ENCODE data around the gene SLC4A9. TPM values are rescaled to one million over a fixed set of nuclear protein-coding genes. Genes with fewer than 3 reads are reported as not detected.

Gene SLC4A9
- not detected in 2 replicates for total RNA-seq

- Mint-ChIP-seq H3K4me1 (peaks cover 15% of the 10 kb centered on the region), H3K4me3 (no peak within 1 kb of the TSS), H3K27me3 (peaks cover 3% of the 10 kb centered on the region), H3K27ac (no peak within 1 kb of the TSS), H3K36me3 (ENCODE audit: low read depth) (no peaks in the 10 kb centered on the region), H3K9me3 (no peaks in the 10 kb centered on the region)
- TF ChIP-seq CTCF (IDR thresholded peaks at IDR 0.05), result no peak
- ChIA-PET CTCF (interaction anchor here (1.0 to 2.4 kb wide), 4 partner anchors 8 to 120 kb away, joined by 3 to 17 read pairs (median 4); no protein-coding TSS in a partner anchor), POLR2A (no interaction called here)
- DNase-seq (no peak), ATAC-seq (ENCODE audit: low read depth) (no peak)
- intact Hi-C loops (cut with micrococcal nuclease), result loop anchor here (5.0 kb wide), 1 partner anchor 682 kb away; no protein-coding TSS in a partner anchor
These were observed at the start of gene SLC4A9 for GRCh38 chr5:140360101-140360500. Gene SLC4A9, plus strand, starts transcription at chr5:140360194. Its CDS starts 43 bp downstream, at chr5:140360237.

- POLR2A ChIA-PET, result no interaction called here
- no peak overlapping the region for H3K27ac Mint-ChIP-seq
- CTCF ChIA-PET, result no interaction called here
- H3K4me3 Mint-ChIP-seq, result no peak overlapping the region
- H3K27me3 Mint-ChIP-seq, result peaks cover 5% of the 10 kb centered on the region
- H3K4me1 Mint-ChIP-seq, result no peaks in the 10 kb centered on the region
- no peak for DNase-seq
- H3K36me3 Mint-ChIP-seq (ENCODE audit: low read depth), result no peaks in the 10 kb centered on the region
- no peak for ATAC-seq (ENCODE audit: low read depth)
- TF ChIP-seq CTCF (IDR thresholded peaks at IDR 0.05), result no peak
- intact Hi-C loops (cut with micrococcal nuclease), result no loop called here
- H3K9me3 Mint-ChIP-seq, result no peaks in the 10 kb centered on the region
These were observed 49.6 kb upstream of the SLC4A9 start for GRCh38 chr5:140310434-140310833.

- DNase-seq (no peak), ATAC-seq (ENCODE audit: low read depth) (no peak)
- Mint-ChIP-seq H3K27ac (no peak overlapping the region), H3K4me1 (no peaks in the 10 kb centered on the region), H3K36me3 (ENCODE audit: low read depth) (no peaks in the 10 kb centered on the region), H3K27me3 (peaks cover 5% of the 10 kb centered on the region), H3K9me3 (no peaks in the 10 kb centered on the region), H3K4me3 (no peak overlapping the region)
- CTCF ChIA-PET, result no interaction called here
- intact Hi-C loops (cut with micrococcal nuclease), result no loop called here
- TF ChIP-seq CTCF (IDR thresholded peaks at IDR 0.05), result no peak
- POLR2A ChIA-PET, result no interaction called here
These were observed 49.0 kb upstream of the SLC4A9 start for GRCh38 chr5:140311011-140311467.

GRCh38 chr5:140312067-140312790 is 47.8 kb upstream of the SLC4A9 start:
- H3K27me3 Mint-ChIP-seq, result peaks cover 5% of the 10 kb centered on the region
- intact Hi-C loops (cut with micrococcal nuclease), result no loop called here
- no peaks in the 10 kb centered on the region for H3K36me3 Mint-ChIP-seq (ENCODE audit: low read depth)
- CTCF ChIA-PET, result no interaction called here
- H3K9me3 Mint-ChIP-seq, result no peaks in the 10 kb centered on the region
- no peaks in the 10 kb centered on the region for H3K4me1 Mint-ChIP-seq
- ATAC-seq (ENCODE audit: low read depth) (no peak), DNase-seq (no peak)
- no peak overlapping the region for H3K4me3 Mint-ChIP-seq
- no peak overlapping the region for H3K27ac Mint-ChIP-seq
- POLR2A ChIA-PET, result no interaction called here
- TF ChIP-seq CTCF (IDR thresholded peaks at IDR 0.05), result no peak

- H3K4me1 Mint-ChIP-seq, result no peaks in the 10 kb centered on the region
- intact Hi-C loops (cut with micrococcal nuclease), result no loop called here
- ChIA-PET POLR2A (no interaction called here), CTCF (no interaction called here)
- TF ChIP-seq CTCF (IDR thresholded peaks at IDR 0.05), result no peak
- DNase-seq (no peak), ATAC-seq (ENCODE audit: low read depth) (no peak)
- H3K27me3 Mint-ChIP-seq, result peaks cover 5% of the 10 kb centered on the region
- H3K27ac Mint-ChIP-seq, result no peak overlapping the region
- no peak overlapping the region for H3K4me3 Mint-ChIP-seq
- no peaks in the 10 kb centered on the region for H3K36me3 Mint-ChIP-seq (ENCODE audit: low read depth)
- no peaks in the 10 kb centered on the region for H3K9me3 Mint-ChIP-seq
These were observed 47.2 kb upstream of the SLC4A9 start for GRCh38 chr5:140312791-140313189.

Measured in activated B cell treated with CpG ODN at 0.5 μM for 24 hours (primary cell).